B cell (primary cell): ENCODE results near the gene TMEM126A. TPM values are rescaled to one million over a fixed set of nuclear protein-coding genes. Genes with fewer than 3 reads are reported as not detected.
A peak's percentile ranks its signal among the peaks of the same experiment; 100 is the strongest.

ENCODE experiments used
- ATAC-seq: fragments of 200-7000 bp; cut with Tn5 transposase; one replicate; pipeline ENCODE4 v1.10.0; 2021; ENCODE audit warnings: low read depth, mild to moderate bottlenecking, moderate number of reproducible peaks, moderate library complexity
- CTCF ChIA-PET: fragments of 350-600 bp; sonication (Branson Sonifier 250); formaldehyde crosslinking; loops from one replicate; lab custom pipeline; 2021; ENCODE audit warnings: antibody characterized with exemption, inconsistent platforms; lab: Charles Lee
- POLR2A ChIA-PET: fragments of 350-600 bp; sonication (Branson Sonifier 250); formaldehyde crosslinking; loops from one replicate; lab custom pipeline; 2021; ENCODE audit warnings: antibody characterized with exemption; lab: Charles Lee
- DNase-seq: peaks from one replicate; pipeline ENCODE4 v3.0.0; 2013
- H2AFZ ChIP-seq: 2 replicates; pipeline ENCODE4 v1.6.1; 2012; ENCODE audit warnings: mild to moderate bottlenecking, low read depth, low read length; ENCODE audit not compliant: insufficient read depth, poor library complexity, severe bottlenecking
- H3K27ac ChIP-seq, 2 donors: 1 replicate in 1 of 2; 2 replicates in 1 of 2; pipeline ENCODE4 v1.5.1; 2012 to 2013; ENCODE audit warnings: low read length in 2 of 2, mild to moderate bottlenecking in 2 of 2, moderate library complexity in 1 of 2
- H3K27me3 ChIP-seq, 4 experiments: fragments of 200-600 bp in 1 of 4; sonication (generic) in 1 of 4; replicated peaks in 1 of 4; 1 replicate in 2 of 4; 2 replicates in 2 of 4; pipeline versions ENCODE4 v1.6.1 to v1.7.0; 2013 to 2016; ENCODE audit warnings: low read length in 3 of 4, mild to moderate bottlenecking in 2 of 4, mixed read lengths in 1 of 4, moderate library complexity in 1 of 4; ENCODE audit not compliant: insufficient read depth in 4 of 4, control insufficient read depth in 3 of 4; ENCODE audit errors: control extremely low read depth in 1 of 4
- H3K36me3 ChIP-seq, 2 experiments: replicated peaks in 1 of 2; 1 replicate in 1 of 2; 2 replicates in 1 of 2; pipeline versions ENCODE4 v1.6.1 to v1.7.1; 2013; ENCODE audit warnings: low read length in 1 of 2; ENCODE audit not compliant: insufficient read depth in 2 of 2, control insufficient read depth in 1 of 2; ENCODE audit errors: control extremely low read depth in 1 of 2, extremely low read depth in 1 of 2
- H3K4me1 ChIP-seq, 2 donors: fragments of 200-600 bp in 1 of 2; sonication (generic) in 1 of 2; 1 replicate in 1 of 2; 2 replicates in 1 of 2; pipeline versions ENCODE4 v1.5.1 to v1.6.1; 2013 to 2017; ENCODE audit warnings: low read length in 2 of 2; ENCODE audit not compliant: control insufficient read depth in 2 of 2, insufficient read depth in 2 of 2
- H3K4me2 ChIP-seq: replicated peaks from 2 replicates; pipeline ENCODE3; 2012; ENCODE audit warnings: mild to moderate bottlenecking, low read depth, low read length; ENCODE audit not compliant: poor library complexity, severe bottlenecking
- H3K4me3 ChIP-seq, 5 experiments: fragments of 200-600 bp in 1 of 5; sonication (generic) in 1 of 5; 1 replicate in 3 of 5; 2 replicates in 2 of 5; pipeline versions ENCODE4 v1.5.1 to v1.7.0; 2011 to 2016; ENCODE audit warnings: low read length in 4 of 5, mild to moderate bottlenecking in 4 of 5, low read depth in 2 of 5, control low read depth in 1 of 5, moderate library complexity in 1 of 5; ENCODE audit not compliant: insufficient read depth in 1 of 5; ENCODE audit errors: control extremely low read depth in 1 of 5, extremely low read depth in 1 of 5
- H3K79me2 ChIP-seq: fragments of 200-600 bp; sonication (generic); one replicate; pipeline ENCODE4 v1.6.0; 2016; ENCODE audit warnings: low read length; ENCODE audit not compliant: control insufficient read depth, insufficient read depth
- H3K9ac ChIP-seq: fragments of 200-600 bp; sonication (generic); 2 replicates; pipeline ENCODE4 v1.6.1; 2017; ENCODE audit warnings: mild to moderate bottlenecking, low read length, moderate library complexity
- H3K9me3 ChIP-seq, 3 donors: one replicate each; pipeline versions ENCODE4 v1.6.1 to v1.7.1; 2013; ENCODE audit warnings: low read length in 2 of 3; ENCODE audit not compliant: control insufficient read depth in 2 of 3, insufficient read depth in 1 of 3; ENCODE audit errors: control extremely low read depth in 1 of 3
- H4K20me1 ChIP-seq: 2 replicates; pipeline ENCODE4 v1.6.0; 2012; ENCODE audit warnings: mild to moderate bottlenecking, low read length; ENCODE audit not compliant: insufficient read depth, control insufficient read depth, poor library complexity, severe bottlenecking
- H3K27ac Mint-ChIP-seq: one replicate; pipeline ENCODE4 v1.8.0; 2021; ENCODE audit warnings: mixed read lengths
- H3K27me3 Mint-ChIP-seq: one replicate; pipeline ENCODE4 v1.8.0; 2021; ENCODE audit warnings: mixed read lengths
- H3K4me1 Mint-ChIP-seq: one replicate; pipeline ENCODE4 v1.8.0; 2021; ENCODE audit warnings: mixed read lengths
- H3K4me3 Mint-ChIP-seq: one replicate; pipeline ENCODE4 v1.8.0; 2021; ENCODE audit warnings: mixed read lengths
- H3K9me3 Mint-ChIP-seq: one replicate; pipeline ENCODE4 v1.8.0; 2022; ENCODE audit warnings: mixed read lengths; ENCODE audit not compliant: insufficient read depth
- EZH2 ChIP-seq: IDR thresholded peaks from 2 replicates; pipeline ENCODE4 v1.6.1; 2012; ENCODE audit warnings: borderline replicate concordance, low read depth, mild to moderate bottlenecking, moderate library complexity, low read length; ENCODE audit not compliant: insufficient read depth, poor library complexity, severe bottlenecking
- WGBS: methylation state at CpG from one replicate; pipeline ENCODE4 v1.1.5; 2013; ENCODE audit warnings: missing lambda C conversion rate; ENCODE audit not compliant: insufficient coverage; 5-methylcytosine and 5-hydroxymethylcytosine counted together
- intact Hi-C: fragments of 100-400 bp; cut with micrococcal nuclease; formaldehyde crosslinking; loops from one replicate; pipeline ENCODE4 v1.10.0; 2022
- polyA plus RNA-seq: library from polyadenylated mRNA; depleted of rRNA; stranded (reverse); fragments of >200 nt; gene quantifications from 2 replicates; pipeline ENCODE4 v1.2.3, GENCODE V29; 2012
- total RNA-seq, 2 donors: library from RNA; stranded (reverse); fragments of 120-200 nt in 1 of 2; gene quantifications; 1 replicate in 1 of 2; 2 replicates in 1 of 2; pipeline versions ENCODE4 v1.2.3 to v1.2.4, GENCODE V29; 2013 to 2022
- TF ChIP-seq, protein P1 (sequence below): fragments of 200-600 bp; IDR thresholded peaks from one replicate; pipeline ENCODE4 v1.8.0; 2022; ENCODE audit warnings: antibody characterized with exemption, mild to moderate bottlenecking

TMEM126A gene
- total and polyA plus RNA-seq, 2 donors (not counting 1 experiment from before 2014, with no cell fraction given) = 15.8 to 19.1 TPM

DNA sequence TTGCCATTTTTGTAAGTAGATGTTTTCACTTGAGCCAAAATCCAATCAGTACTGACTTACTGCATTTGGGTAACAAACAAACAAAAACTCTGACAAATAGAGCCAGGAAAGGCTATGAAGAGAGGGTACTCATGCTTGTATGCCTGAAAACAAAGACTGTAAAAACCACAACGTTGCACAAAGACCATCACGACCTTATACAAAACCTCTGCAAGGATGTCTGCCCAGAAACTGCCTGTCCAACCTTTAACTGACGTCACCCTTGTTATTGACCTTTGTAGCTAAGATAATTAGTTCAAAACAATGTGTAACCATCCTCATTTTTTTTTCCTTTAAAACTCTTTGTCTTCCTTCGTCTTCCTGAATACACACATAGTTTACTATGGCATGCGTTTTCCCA is 18.0 kb downstream of the TMEM126A start:
- DNase-seq = no peak
- peaks cover 32% of the 10 kb centered on the region for H4K20me1 ChIP-seq
- ATAC-seq = no peak
- no peak for TF ChIP-seq EZH2
- TF ChIP-seq, protein P1, sequence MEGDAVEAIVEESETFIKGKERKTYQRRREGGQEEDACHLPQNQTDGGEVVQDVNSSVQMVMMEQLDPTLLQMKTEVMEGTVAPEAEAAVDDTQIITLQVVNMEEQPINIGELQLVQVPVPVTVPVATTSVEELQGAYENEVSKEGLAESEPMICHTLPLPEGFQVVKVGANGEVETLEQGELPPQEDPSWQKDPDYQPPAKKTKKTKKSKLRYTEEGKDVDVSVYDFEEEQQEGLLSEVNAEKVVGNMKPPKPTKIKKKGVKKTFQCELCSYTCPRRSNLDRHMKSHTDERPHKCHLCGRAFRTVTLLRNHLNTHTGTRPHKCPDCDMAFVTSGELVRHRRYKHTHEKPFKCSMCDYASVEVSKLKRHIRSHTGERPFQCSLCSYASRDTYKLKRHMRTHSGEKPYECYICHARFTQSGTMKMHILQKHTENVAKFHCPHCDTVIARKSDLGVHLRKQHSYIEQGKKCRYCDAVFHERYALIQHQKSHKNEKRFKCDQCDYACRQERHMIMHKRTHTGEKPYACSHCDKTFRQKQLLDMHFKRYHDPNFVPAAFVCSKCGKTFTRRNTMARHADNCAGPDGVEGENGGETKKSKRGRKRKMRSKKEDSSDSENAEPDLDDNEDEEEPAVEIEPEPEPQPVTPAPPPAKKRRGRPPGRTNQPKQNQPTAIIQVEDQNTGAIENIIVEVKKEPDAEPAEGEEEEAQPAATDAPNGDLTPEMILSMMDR = no peak
- peaks cover 0 to 3% (median 0%) of the 10 kb centered on the region in 3 donors for H3K9me3 ChIP-seq
- Mint-ChIP-seq H3K27me3 (no peaks in the 10 kb centered on the region), H3K9me3 (no peaks in the 10 kb centered on the region), H3K4me3 (peak overlapping the region; percentile 55), H3K27ac (peak overlapping the region; percentile 35), H3K4me1 (peaks cover 38% of the 10 kb centered on the region)
- peak overlapping the region in 1 of 5 experiments; percentile 89 for H3K4me3 ChIP-seq
- 75% methylated on average over 4 of the region's 5 CpGs for WGBS
- intact Hi-C loops = loop anchor here (1.0 to 10.0 kb wide), 5 partner anchors 17 to 637 kb away; partner anchors contain the start of genes CCDC83, HIKESHI and TMEM126A
- H3K27me3 ChIP-seq = no peaks in the 10 kb centered on the region
- ChIA-PET POLR2A (no interaction called here), CTCF (interaction anchor here (1.5 kb wide), 1 partner anchor 14 kb away, joined by 3 read pairs; no protein-coding TSS in a partner anchor)
- peaks cover 33% of the 10 kb centered on the region for H3K79me2 ChIP-seq
- H3K27ac ChIP-seq = no peak overlapping the region
- H2AFZ ChIP-seq = peak overlapping the region; percentile 78
- peaks cover 16 to 21% of the 10 kb centered on the region in 2 donors for H3K4me1 ChIP-seq
- H3K36me3 ChIP-seq = peaks cover 0 to 6% of the 10 kb centered on the region in 2 experiments
- peak overlapping the region; percentile 86 for H3K9ac ChIP-seq
- peak overlapping the region; percentile 79 for H3K4me2 ChIP-seq

DNA sequence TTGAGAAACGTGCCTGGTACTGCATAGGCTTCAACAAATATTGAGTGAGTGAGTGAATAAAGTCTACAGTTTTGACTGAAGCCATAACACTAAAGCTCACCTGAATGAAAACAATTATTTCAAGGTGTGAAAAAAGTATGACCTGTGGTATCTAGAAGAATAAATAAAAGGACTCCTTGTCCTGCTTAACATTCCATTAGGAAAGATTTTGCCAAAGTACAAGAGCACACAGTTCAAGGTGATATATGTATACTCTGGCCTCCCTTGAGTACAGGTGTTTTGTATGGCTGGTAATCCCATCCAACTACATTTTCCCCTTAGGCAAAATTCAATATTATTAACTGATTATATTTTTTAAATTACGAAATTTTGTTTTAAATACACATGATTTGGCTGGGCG is 18.9 kb downstream of the TMEM126A start:
- intact Hi-C loops = loop anchor here (10.0 kb wide), 1 partner anchor 352 kb away; no protein-coding TSS in a partner anchor
- H3K4me3 ChIP-seq = no peak overlapping the region
- no peak overlapping the region for H2AFZ ChIP-seq
- no peaks in the 10 kb centered on the region for H3K9me3 Mint-ChIP-seq
- no peak overlapping the region for H3K9ac ChIP-seq
- no CpG with 5 or more reads among the region's 3 CpGs for WGBS
- no peak overlapping the region for H3K4me3 Mint-ChIP-seq
- H3K27ac Mint-ChIP-seq = no peak overlapping the region
- ATAC-seq = no peak
- no peak overlapping the region for H3K27ac ChIP-seq
- CTCF ChIA-PET = no interaction called here
- peaks cover 24% of the 10 kb centered on the region for H3K79me2 ChIP-seq
- POLR2A ChIA-PET = no interaction called here
- TF ChIP-seq, protein P1 = no peak
- no peak for TF ChIP-seq EZH2
- peaks cover 0 to 3% (median 0%) of the 10 kb centered on the region in 3 donors for H3K9me3 ChIP-seq
- peaks cover 29% of the 10 kb centered on the region for H3K4me1 Mint-ChIP-seq
- no peaks in the 10 kb centered on the region for H3K27me3 ChIP-seq
- no peaks in the 10 kb centered on the region for H3K27me3 Mint-ChIP-seq
- H3K4me2 ChIP-seq = no peak overlapping the region
- peaks cover 0 to 6% of the 10 kb centered on the region in 2 experiments for H3K36me3 ChIP-seq
- H3K4me1 ChIP-seq = peaks cover 15 to 16% of the 10 kb centered on the region in 2 donors
- DNase-seq = no peak
- H4K20me1 ChIP-seq = peaks cover 24% of the 10 kb centered on the region
